HG03139 (cell line): Measurements from ENCODE around the gene RNF144A.
"Not testable (repeated sequence)": the region's sequence is repeated elsewhere in the genome, so short reads cannot be mapped to it uniquely, and the experiment has no call there.

Source experiments
- ATAC-seq: cut with Tn5 transposase; IDR thresholded peaks from one replicate; pipeline ENCODE4 v1.9.1; 2021; ENCODE audit not compliant: unreplicated experiment

RNF144A gene

GRCh38 chr2:6927753-6928152, 10.5 kb downstream of the RNF144A start:
- no peak for ATAC-seq

- ATAC-seq, result no peak
Observed at GRCh38 chr2:6928452-6928851, 11.2 kb downstream of the RNF144A start.

GRCh38 chr2:6929196-6929819, 12.1 kb downstream of the RNF144A start:
- ATAC-seq, result no peak

- no peak for ATAC-seq
Observed at GRCh38 chr2:6930923-6931647, 13.9 kb downstream of the RNF144A start.

- ATAC-seq, result no peak
Observed at GRCh38 chr2:6931753-6932152, 14.5 kb downstream of the RNF144A start.

GRCh38 chr2:6932206-6932605, 15.0 kb downstream of the RNF144A start:
- ATAC-seq, result no peak

- ATAC-seq, result no peak
Observed at GRCh38 chr2:6932828-6933227, 15.6 kb downstream of the RNF144A start.

GRCh38 chr2:6933911-6934310, 16.7 kb downstream of the RNF144A start:
- ATAC-seq, result no peak

- no peak for ATAC-seq
Observed at GRCh38 chr2:6934345-6934744, 17.1 kb downstream of the RNF144A start.

GRCh38 chr2:6934758-6935651, 17.8 kb downstream of the RNF144A start:
- ATAC-seq, result no peak

GRCh38 chr2:6935652-6936020, 18.4 kb downstream of the RNF144A start:
- not testable (repeated sequence) for ATAC-seq

GRCh38 chr2:6937157-6937556, 19.9 kb downstream of the RNF144A start:
- no peak for ATAC-seq

GRCh38 chr2:6937582-6937981, 20.4 kb downstream of the RNF144A start:
- no peak for ATAC-seq

- no peak for ATAC-seq
Observed at GRCh38 chr2:6939071-6939470, 21.9 kb downstream of the RNF144A start.

GRCh38 chr2:6940820-6941219, 23.6 kb downstream of the RNF144A start:
- ATAC-seq, result no peak

- ATAC-seq, result no peak
Observed at GRCh38 chr2:6941299-6942046, 24.3 kb downstream of the RNF144A start.

GRCh38 chr2:6942848-6943247, 25.6 kb downstream of the RNF144A start:
- no peak for ATAC-seq

- no peak for ATAC-seq
Observed at GRCh38 chr2:6943523-6943922, 26.3 kb downstream of the RNF144A start.

- no peak for ATAC-seq
Observed at GRCh38 chr2:6943971-6944370, 26.8 kb downstream of the RNF144A start.

- ATAC-seq, result no peak
Observed at GRCh38 chr2:6944555-6944954, 27.3 kb downstream of the RNF144A start.
